Thoracic aorta (tissue), 2 donors: ENCODE data around the gene INPP4A. TPM values are rescaled to one million over a fixed set of nuclear protein-coding genes. Genes with fewer than 3 reads are reported as not detected.

Experiments
- ATAC-seq: fragments of 150-250 bp; one replicate; pipeline ENCODE4 v1.8.0; 2017; ENCODE audit warnings: low read depth; ENCODE audit not compliant: insufficient number of reproducible peaks, low FRiP score
- DNase-seq: peaks from one replicate; pipeline ENCODE4 v3.0.0-alpha.2; 2020; ENCODE audit warnings: low spot score
- H3K27ac ChIP-seq, 2 donors: fragments of 200-600 bp; sonication (generic); 1 replicate in 1 of 2; 2 replicates in 1 of 2; pipeline ENCODE4 v1.5.1; 2016; ENCODE audit warnings: mild to moderate bottlenecking in 2 of 2, moderate library complexity in 2 of 2
- H3K27me3 ChIP-seq: fragments of 200-600 bp; sonication (generic); replicated peaks from 2 replicates; pipeline ENCODE4 v1.6.0; 2016; ENCODE audit warnings: mild to moderate bottlenecking; ENCODE audit not compliant: insufficient read depth
- H3K36me3 ChIP-seq: fragments of 200-600 bp; sonication (generic); one replicate; pipeline ENCODE4 v1.5.1; 2016
- H3K4me1 ChIP-seq, 2 donors: fragments of 200-600 bp; sonication (generic); 1 replicate in 1 of 2; 2 replicates in 1 of 2; pipeline versions ENCODE4 v1.5.1 to v1.6.0; 2016; ENCODE audit warnings: low read depth in 2 of 2, mild to moderate bottlenecking in 1 of 2; ENCODE audit not compliant: control insufficient read depth in 1 of 2
- H3K4me3 ChIP-seq: fragments of 200-600 bp; sonication (generic); 2 replicates; pipeline ENCODE4 v1.5.1; 2016; ENCODE audit warnings: mild to moderate bottlenecking
- H3K9me3 ChIP-seq: fragments of 200-600 bp; sonication (generic); 2 replicates; pipeline ENCODE4 v1.5.1; 2016
- CTCF ChIP-seq: fragments of 200-600 bp; sonication (generic); IDR thresholded peaks from one replicate; pipeline ENCODE4 v1.5.1; 2019; ENCODE audit warnings: antibody characterized with exemption
- total RNA-seq, 2 donors: library from RNA; depleted of rRNA; stranded (reverse); fragments of >200 nt; gene quantifications; one replicate each; pipeline versions ENCODE4 v1.1.0 to v1.2.3, GENCODE V29; 2016

The INPP4A gene
- total RNA-seq, 2 donors from 2014 or later = 29.4 to 40.6 TPM

- H3K9me3 ChIP-seq = no peaks in the 10 kb centered on the region
- no peak for ATAC-seq
- DNase-seq = no peak
- H3K4me1 ChIP-seq = peaks cover 8 to 10% of the 10 kb centered on the region in 2 donors
- no peaks in the 10 kb centered on the region for H3K27me3 ChIP-seq
- H3K27ac ChIP-seq = peak overlapping the region in 1 of 2 donors; percentile 36
- H3K4me3 ChIP-seq = peak overlapping the region; percentile 5
- no peaks in the 10 kb centered on the region for H3K36me3 ChIP-seq
- TF ChIP-seq CTCF = no peak
These were observed 21.0 kb downstream of the INPP4A start for GRCh38 chr2:98465456-98466226.

DNA sequence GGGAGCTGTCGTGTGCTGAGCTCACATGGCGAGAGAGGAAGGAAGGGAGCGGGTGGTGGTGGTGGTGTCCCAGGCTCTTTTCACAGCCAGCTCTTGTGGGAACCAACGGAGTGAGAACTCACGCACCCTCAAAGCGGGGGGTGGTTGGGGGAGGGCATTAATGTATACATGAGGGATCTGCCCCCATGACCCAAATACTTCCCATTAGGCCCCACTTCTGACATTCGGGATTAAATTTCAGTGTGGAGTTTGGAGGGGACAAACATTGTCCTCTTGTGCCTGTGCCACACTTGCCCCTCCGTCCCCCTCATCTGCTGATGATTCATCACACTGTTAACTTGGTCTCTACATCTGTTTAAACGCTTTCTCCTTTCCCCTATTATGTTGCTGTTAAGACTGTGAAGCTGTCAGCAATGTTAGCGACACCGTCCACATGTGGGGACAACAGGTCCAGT lies 22.5 kb downstream of the INPP4A start:
- no peaks in the 10 kb centered on the region for H3K36me3 ChIP-seq
- H3K4me3 ChIP-seq = no peak overlapping the region
- no peaks in the 10 kb centered on the region for H3K9me3 ChIP-seq
- H3K27ac ChIP-seq = no peak overlapping the region
- peaks cover 8 to 10% of the 10 kb centered on the region in 2 donors for H3K4me1 ChIP-seq
- ATAC-seq (no peak), DNase-seq (no peak)
- H3K27me3 ChIP-seq = no peaks in the 10 kb centered on the region
- TF ChIP-seq CTCF = no peak

GRCh38 chr2:98467652-98468051 lies 23.0 kb downstream of the INPP4A start:
- TF ChIP-seq CTCF = no peak
- DNase-seq = no peak
- no peaks in the 10 kb centered on the region for H3K27me3 ChIP-seq

DNA sequence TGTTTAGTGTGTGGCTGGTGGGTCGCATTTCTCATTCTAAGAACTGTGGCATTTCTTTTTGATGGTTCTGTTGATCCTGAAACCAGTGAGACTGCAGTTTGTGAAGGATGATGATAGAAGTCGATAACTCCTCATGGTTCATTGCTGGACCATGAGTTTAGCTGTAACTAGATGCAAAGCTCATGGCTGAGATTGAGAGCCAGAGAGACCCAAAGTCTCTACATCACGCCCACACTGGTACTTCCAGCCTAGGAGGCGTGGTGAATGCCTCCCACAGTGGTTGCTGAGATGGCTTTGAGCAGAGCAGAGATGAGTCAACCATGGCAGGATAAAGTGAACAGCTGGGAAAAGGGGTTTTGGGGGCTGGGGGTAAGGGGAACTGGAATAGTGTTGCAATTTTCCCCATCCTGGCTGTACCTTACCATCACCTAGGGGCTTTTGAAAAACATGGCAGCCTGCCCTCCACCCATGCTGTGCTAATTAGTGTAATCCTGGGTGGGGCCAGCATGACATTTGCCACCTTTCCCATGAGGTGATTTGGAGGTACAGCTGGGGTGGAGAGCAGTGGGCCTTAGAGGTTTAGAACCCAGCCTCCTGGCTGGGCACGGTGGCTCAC lies 24.1 kb downstream of the INPP4A start:
- ATAC-seq = no peak
- Histone ChIP-seq H3K36me3 (no peaks in the 10 kb centered on the region), H3K27me3 (no peaks in the 10 kb centered on the region), H3K4me1 (peaks cover 8 to 10% of the 10 kb centered on the region in 2 donors), H3K9me3 (no peaks in the 10 kb centered on the region), H3K27ac (no peak overlapping the region), H3K4me3 (no peak overlapping the region)
- TF ChIP-seq CTCF = no peak
- DNase-seq = no peak

More at GRCh38 chr2:98467652-98468051, 23.0 kb downstream of the INPP4A start:
- no peak overlapping the region for H3K4me3 ChIP-seq
- H3K36me3 ChIP-seq = no peaks in the 10 kb centered on the region
- no peak overlapping the region for H3K27ac ChIP-seq
- H3K4me1 ChIP-seq = peaks cover 8 to 10% of the 10 kb centered on the region in 2 donors
- no peak for ATAC-seq
- H3K9me3 ChIP-seq = no peaks in the 10 kb centered on the region

- H3K27me3 ChIP-seq = no peaks in the 10 kb centered on the region
- ATAC-seq (no peak), DNase-seq (no peak)
- no peak overlapping the region for H3K4me3 ChIP-seq
- TF ChIP-seq CTCF = no peak
- peaks cover 8 to 10% of the 10 kb centered on the region in 2 donors for H3K4me1 ChIP-seq
- no peak overlapping the region for H3K27ac ChIP-seq
- H3K36me3 ChIP-seq = no peaks in the 10 kb centered on the region
- no peaks in the 10 kb centered on the region for H3K9me3 ChIP-seq
These were observed 25.3 kb downstream of the INPP4A start for GRCh38 chr2:98469862-98470544.
